ENCODE data around the gene SPATA2.

The SPATA2 gene

DNA sequence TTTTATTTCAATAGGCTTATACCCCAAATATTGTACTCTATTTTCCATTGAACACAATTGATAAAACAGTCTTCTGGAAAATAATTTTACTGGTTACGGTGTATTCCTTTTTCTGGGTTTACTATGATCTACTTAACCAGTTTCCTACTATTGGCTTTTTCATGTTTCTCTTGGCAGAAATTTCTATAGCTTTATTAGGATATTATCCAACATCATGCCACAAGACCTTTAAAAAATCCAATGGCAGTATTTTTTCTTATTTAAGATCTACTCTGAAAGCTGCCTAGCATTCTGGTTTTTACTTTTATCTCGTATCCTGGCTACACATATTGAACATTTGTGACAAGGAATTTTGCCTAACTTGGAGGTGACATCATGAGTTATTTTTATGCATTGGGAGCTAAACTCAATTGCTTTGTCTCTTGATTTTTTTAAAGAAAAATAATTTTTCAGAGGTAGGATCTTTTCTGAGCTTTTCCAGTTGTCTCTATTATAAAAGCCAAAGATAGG lies 57.2 kb downstream of the SPATA2 start:
- DNase-seq (ENCODE audit: low read depth): no peak

DNA sequence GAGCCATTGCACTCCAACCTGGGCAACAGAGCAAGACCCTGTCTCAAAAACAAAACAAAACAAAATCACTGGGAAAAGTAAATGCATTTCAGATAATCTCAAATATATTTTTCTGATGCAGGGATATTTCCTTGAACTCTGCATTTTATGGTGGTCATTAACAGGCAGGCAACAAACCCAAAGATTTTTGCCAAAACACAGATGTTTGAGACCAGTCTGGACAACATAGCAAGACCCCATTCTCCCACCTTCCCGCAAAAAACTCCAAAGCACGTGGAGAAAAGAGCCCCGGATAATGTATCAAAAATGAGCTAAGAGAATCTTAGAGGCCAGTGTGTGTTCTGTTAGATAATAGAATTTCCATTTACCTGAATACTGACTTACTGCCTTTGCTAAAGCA lies 58.4 kb downstream of the SPATA2 start:
- no peak for DNase-seq (ENCODE audit: low read depth)

DNA sequence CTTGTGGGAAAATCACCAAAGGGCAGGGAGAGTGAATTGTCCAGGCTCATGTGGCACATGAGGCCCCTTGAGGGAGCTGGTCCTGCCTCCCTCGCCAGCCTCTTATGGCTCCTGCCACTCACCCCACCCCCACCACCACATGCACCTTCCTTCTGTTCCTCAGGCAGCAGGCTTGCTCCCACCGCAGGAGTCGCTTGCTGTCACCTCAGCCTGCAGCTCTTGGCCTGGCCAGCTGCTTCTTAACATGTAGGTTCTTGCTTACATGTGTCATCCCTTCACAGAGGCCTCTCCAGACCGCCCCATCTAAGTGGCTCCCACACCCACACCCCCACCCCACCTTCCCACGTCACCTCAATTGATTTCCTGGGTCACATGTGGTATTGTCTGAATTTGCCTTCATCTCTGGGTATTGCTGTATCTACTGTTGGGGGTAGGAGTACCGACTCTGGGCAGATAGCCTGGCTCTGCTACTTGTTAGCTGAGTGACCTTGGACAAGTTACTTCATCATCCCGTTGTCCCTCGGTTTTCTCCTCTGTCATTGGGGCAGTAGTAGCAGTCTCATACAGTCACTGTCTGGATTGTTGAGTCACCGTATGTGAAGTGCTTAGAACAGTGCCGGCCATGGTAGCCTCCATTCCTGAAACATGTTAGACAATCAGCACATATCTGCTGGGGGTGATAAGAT lies 61.0 kb downstream of the SPATA2 start:
- no peak for DNase-seq (ENCODE audit: low read depth)

DNA sequence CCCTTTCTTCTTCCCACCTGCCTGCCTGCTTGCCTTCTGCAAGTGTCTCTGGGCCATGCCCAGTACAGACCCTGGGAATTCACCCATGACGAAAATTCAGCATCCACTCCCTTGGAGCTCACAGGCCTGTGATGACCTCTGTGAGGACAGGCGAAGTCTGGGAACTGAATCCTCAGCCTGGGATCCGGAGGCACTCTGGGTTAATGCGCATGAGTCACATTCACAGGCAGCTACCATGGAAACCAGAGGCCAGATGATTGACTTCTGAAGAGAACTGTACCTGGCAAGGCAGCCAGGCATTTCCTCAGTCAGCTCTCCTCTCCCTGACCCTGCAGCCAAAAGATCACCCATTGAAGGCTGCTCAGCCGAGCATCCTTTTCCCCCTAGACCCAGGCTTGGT lies 61.7 kb downstream of the SPATA2 start:
- DNase-seq (ENCODE audit: low read depth): no peak

Measured in stimulated activated CD8-positive, alpha-beta memory T cell treated with anti-CD3 and anti-CD28 coated beads, Interleukin-15, amount 100 ng/mL, for 1 hour (primary cell).